NT2/D1 (cell line): Measurements from ENCODE around the gene RIMKLB.
A peak's percentile ranks its signal among the peaks of the same experiment; 100 is the strongest.
"Not testable (repeated sequence)": the region's sequence is repeated elsewhere in the genome, so short reads cannot be mapped to it uniquely, and the experiment has no call there.

Experiments
- DNase-seq: peaks from one replicate; pipeline ENCODE4 v3.0.0-alpha.2; 2011; ENCODE audit warnings: low read depth, low spot score
- H3K27me3 ChIP-seq: 2 replicates; pipeline ENCODE4 v1.6.0; 2011; ENCODE audit warnings: mild to moderate bottlenecking; ENCODE audit not compliant: insufficient read length, insufficient read depth
- H3K36me3 ChIP-seq: 2 replicates; pipeline ENCODE4 v1.6.1; 2011; ENCODE audit warnings: mild to moderate bottlenecking, low read length, mixed read lengths; ENCODE audit not compliant: insufficient read depth, insufficient read length
- H3K4me1 ChIP-seq: 2 replicates; pipeline ENCODE4 v1.5.1; 2011; ENCODE audit not compliant: insufficient read depth, insufficient read length
- H3K4me3 ChIP-seq: 2 replicates; pipeline ENCODE4 v1.5.1; 2011; ENCODE audit warnings: low read depth; ENCODE audit not compliant: insufficient read length
- H3K9ac ChIP-seq: 2 replicates; pipeline ENCODE4 v1.6.0; 2011; ENCODE audit warnings: low read depth; ENCODE audit not compliant: insufficient read length
- H3K9me3 ChIP-seq: 2 replicates; pipeline ENCODE4 v1.5.1; 2011; ENCODE audit warnings: mild to moderate bottlenecking, low read length; ENCODE audit not compliant: insufficient read depth
- SUZ12 ChIP-seq: IDR thresholded peaks from 2 replicates; pipeline ENCODE4 v1.6.1; 2011; ENCODE audit not compliant: insufficient read length, insufficient read depth; ENCODE audit errors: extremely low read depth
- YY1 ChIP-seq: IDR thresholded peaks from 2 replicates; pipeline ENCODE4 v1.6.1; 2011; ENCODE audit not compliant: insufficient read length, insufficient read depth
- ZNF274 ChIP-seq: IDR thresholded peaks from 2 replicates; pipeline ENCODE4 v1.6.1; 2011; ENCODE audit warnings: mild to moderate bottlenecking, low read depth, low read length

RIMKLB gene

DNA sequence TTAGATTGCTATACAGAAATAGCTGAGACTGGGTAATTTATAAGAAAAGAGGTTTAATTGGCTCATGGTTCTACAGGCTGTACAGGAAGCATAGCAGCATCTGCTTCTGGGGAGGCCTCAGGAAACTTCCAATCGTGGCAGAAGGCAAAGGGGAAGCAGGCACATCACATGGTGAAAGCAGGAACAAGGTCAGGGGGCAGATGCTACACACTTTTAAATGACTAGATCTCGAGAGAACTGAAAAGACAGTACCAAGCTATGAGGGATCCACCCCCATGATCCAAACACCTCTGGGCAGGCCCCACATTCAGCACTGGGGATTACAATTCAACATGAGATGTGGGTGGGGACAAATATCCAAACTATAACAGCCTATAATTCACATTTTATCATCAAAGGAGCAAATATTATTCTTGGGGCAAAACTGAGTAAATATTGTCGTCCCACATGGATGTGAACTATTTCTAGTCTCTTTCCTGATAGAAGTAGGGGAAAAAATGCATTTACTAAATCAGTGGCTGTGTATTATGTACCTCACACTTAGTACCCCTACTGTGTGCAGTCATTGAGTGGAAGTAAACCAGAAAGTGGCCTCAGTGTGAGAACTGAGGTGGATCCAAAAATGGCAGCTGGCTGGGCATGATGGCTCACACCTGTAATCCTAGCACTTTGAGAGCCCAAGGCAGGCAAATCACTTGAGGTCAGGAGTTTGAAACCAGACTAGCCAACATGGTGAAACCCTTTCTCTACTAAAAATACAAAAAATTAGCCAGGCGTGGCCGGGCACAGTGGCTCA lies 99.2 kb downstream of the RIMKLB start:
- Histone ChIP-seq H3K36me3 (no peaks in the 10 kb centered on the region), H3K27me3 (no peaks in the 10 kb centered on the region), H3K4me3 (no peak overlapping the region), H3K4me1 (no peaks in the 10 kb centered on the region), H3K9ac (no peak overlapping the region), H3K9me3 (peaks cover 16% of the 10 kb centered on the region; the same call in 1 of the 2 replicates)
- no peak for TF ChIP-seq ZNF274
- no peak for TF ChIP-seq YY1
- TF ChIP-seq SUZ12, result no peak
- DNase-seq, result no peak

DNA sequence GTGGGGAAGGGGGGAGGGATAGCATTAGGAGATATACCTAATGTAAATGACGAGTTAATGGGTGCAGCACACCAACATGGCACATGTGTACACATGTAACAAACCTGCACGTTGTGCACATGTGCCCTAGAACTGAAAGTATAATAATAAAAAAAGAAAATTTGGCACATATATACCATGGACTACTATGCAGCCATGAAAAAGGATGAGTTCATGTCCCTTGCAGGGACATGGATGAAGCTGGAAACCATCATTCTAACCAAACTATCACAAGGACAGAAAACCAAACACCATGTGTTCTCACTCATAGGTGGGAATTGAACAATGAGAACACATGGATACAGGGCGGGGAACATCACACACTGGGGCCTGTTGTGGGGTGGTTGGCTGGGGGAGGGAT lies 103.4 kb downstream of the RIMKLB start:
- H3K36me3 ChIP-seq, H3K4me3 ChIP-seq, H3K9me3 ChIP-seq, DNase-seq, H3K9ac ChIP-seq, H3K4me1 ChIP-seq, H3K27me3 ChIP-seq: not testable (repeated sequence)

DNA sequence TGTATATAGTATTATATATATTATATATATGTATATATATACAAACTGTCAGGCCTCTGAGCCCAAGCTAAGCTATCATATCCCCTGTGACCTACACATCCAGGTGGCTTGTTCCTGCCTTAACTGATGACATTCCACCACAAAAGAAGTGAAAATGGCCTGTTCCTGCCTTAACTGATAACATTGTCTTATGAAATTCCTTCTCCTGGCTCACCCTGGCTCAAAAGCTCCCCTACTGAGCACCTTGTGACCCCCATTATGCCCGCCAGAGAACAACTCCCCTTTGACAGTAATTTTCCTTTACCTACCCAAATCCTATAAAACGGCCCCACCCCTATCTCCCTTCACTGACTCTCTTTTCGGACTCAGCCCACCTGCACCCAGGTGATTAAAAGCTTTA lies 107.0 kb downstream of the RIMKLB start:
- H3K4me1 ChIP-seq, H3K36me3 ChIP-seq, H3K4me3 ChIP-seq, H3K9me3 ChIP-seq, H3K9ac ChIP-seq, DNase-seq, H3K27me3 ChIP-seq: not testable (repeated sequence)

DNA sequence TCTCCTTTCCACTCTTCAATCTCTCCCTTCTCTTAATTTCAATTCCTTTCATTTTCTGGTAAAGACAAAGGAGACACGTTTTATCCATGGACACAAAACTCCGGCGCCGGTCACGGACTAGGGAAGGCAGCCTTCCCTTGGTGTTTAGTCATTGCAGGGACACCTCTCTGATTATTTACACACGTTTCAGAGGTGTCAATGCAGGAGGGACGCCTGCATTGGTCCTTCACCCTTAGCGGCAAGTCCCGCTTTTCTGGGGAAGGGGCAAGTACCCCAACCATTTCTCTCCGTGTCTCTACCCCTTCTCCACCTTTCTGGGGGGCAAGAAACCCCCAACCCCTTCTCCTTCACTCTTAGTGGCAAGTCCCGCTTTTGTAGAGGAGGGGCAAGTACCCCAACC lies 107.7 kb downstream of the RIMKLB start:
- not testable (repeated sequence) for H3K27me3 ChIP-seq, H3K9me3 ChIP-seq, H3K9ac ChIP-seq, DNase-seq, H3K4me1 ChIP-seq, H3K4me3 ChIP-seq, H3K36me3 ChIP-seq

DNA sequence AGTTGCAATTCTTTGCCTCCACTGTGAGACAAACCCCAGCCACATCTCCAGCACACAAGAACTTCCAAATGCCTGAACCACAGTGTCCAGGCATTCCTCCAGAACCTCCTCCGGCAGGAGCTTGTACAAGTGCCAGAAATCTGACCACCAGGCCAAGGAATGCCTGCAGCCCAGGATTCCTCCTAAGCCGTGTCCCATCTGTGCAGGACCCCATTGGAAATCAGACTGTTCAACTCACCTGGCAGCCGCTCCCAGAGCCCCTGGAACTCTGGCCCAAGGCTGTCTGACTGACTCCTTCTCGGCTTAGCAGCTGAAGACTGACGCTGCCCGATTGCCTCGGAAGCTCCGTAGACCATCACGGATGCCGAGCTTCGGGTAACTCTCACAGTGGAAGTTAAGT lies 109.3 kb downstream of the RIMKLB start:
- H3K4me1 ChIP-seq, H3K9ac ChIP-seq, H3K27me3 ChIP-seq, DNase-seq, H3K36me3 ChIP-seq, H3K9me3 ChIP-seq, H3K4me3 ChIP-seq: not testable (repeated sequence)

DNA sequence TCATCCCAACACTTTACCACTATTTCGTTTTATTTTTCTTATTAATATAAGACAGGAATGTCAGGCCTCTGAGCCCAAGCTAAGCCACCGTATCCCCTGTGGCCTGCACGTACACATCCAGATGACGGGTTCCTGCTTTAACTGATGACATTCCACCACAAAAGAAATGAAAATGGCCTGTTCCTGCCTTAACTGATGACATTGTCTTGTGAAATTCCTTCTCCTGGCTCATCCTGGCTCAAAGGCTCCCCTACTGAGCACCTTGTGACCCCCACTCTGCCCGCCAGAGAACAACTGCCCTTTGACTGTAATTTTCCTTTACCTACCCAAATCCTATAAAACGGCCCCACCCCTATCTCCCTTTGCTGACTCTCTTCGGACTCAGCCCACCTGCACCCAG lies 112.3 kb downstream of the RIMKLB start:
- DNase-seq, H3K27me3 ChIP-seq, H3K9me3 ChIP-seq, H3K4me3 ChIP-seq, H3K36me3 ChIP-seq, H3K4me1 ChIP-seq: not testable (repeated sequence)
- H3K9ac ChIP-seq, result peak overlapping the region; percentile 51

DNA sequence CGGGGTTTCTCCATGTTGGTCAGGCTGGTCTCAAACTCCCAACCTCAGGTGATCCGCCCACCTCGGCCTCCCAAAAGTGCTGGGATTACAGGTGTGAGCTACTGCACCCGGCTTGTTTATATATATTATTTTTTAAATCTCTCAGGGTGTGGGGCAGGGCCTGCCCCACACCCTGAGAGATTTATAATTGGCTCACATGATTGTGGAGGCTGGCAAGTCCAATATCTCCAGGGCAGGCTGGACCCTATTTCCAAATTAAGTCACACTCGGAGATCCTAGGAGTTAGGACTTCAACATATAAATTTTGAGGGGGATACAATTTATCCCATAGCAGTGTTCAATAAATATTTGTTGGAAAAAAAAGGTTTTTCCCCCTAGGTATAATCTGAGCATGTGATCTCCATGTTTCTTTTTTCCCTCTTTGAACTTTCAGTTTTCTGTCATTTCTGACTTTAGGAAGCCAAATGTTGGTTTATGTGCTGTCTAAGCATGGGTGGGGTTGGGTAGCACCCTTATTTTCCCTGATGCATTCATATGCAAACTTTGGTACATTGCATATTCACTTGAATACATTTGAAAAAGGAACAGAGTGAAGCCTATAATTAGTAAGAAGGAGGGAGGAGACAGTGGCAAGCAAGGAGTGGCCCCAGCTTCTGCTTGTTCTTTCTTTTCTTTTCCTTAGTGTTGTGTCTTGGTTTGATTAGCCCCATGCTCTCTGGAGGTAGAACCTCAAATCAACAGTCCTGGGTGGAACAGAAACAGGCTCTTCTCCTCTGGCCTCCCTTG lies 116.0 kb downstream of the RIMKLB start:
- DNase-seq, result no peak
- Histone ChIP-seq H3K9me3 (no peaks in the 10 kb centered on the region), H3K36me3 (no peaks in the 10 kb centered on the region), H3K4me1 (no peaks in the 10 kb centered on the region), H3K27me3 (no peaks in the 10 kb centered on the region), H3K9ac (peak overlapping the region; percentile 12), H3K4me3 (no peak overlapping the region)
- TF ChIP-seq SUZ12 (no peak), YY1 (no peak), ZNF274 (no peak)

DNA sequence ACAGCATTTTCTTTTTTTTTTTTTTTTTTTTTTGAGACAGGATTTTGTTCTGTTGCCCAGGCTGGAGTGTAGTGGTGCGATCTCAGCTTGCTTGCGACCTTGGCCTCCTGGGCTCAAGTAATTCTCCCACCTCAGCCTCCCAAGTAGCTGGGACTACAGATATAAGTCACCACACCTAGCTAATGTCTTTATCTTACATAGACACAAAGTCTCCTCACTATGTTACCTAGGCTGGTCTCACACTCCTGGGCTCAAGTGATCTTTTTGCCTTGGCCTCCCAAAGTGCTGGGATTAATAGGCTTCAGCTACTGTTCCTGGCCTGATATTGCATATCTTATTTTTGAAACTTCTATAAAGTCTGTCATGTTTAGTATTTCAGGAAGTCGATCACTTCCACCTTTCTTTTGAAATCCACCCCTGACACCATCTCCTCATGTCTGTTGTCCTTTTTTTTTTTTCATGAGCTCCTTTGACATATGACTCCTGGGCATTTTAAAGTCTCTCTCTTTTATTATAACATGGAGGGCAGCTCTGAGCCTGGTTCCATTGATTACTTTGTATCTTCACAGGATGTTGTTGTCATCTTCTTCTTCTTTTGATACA lies 118.8 kb downstream of the RIMKLB start:
- Histone ChIP-seq H3K36me3 (no peaks in the 10 kb centered on the region), H3K4me1 (peaks cover 5% of the 10 kb centered on the region), H3K4me3 (no peak overlapping the region), H3K27me3 (no peaks in the 10 kb centered on the region), H3K9me3 (no peaks in the 10 kb centered on the region), H3K9ac (no peak overlapping the region)
- DNase-seq, result no peak
- no peak for TF ChIP-seq YY1
- no peak for TF ChIP-seq SUZ12
- no peak for TF ChIP-seq ZNF274
